HG03378 (cell line): ENCODE results near the gene SERGEF.

ENCODE experiments used
- ATAC-seq: cut with Tn5 transposase; IDR thresholded peaks from one replicate; pipeline ENCODE4 v1.9.1; 2021; ENCODE audit warnings: mild to moderate bottlenecking, moderate library complexity; ENCODE audit not compliant: unreplicated experiment

Gene SERGEF

DNA sequence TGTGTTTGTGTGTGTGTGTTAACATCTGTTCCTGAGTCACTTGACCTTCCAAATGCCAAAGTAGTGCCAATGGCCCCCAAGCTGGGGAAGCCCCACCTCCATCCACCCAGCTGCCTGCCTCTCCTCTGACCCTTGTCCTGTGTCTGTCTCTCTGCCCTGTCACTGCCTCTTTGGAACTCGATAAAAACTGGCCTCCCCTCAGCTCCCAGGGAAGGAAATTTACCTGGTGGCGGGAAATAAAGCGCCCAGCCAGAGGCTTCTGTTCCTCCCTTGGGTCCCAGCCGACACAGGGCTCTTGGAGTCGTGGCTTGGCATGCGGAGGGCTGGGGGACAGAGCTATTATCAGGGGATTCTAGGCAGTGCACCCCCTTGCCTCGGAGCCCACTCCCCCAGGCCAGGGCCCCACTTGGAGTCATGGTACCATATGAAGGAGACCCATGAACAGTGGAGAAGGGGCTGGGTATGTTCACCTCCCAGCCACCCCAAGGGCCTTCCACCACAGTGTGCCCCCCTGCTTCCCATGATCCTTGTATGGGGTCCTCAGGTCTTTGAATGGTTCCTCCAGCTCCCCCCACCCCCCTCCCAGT is 272.1 kb downstream of the SERGEF start:
- ATAC-seq = no peak

DNA sequence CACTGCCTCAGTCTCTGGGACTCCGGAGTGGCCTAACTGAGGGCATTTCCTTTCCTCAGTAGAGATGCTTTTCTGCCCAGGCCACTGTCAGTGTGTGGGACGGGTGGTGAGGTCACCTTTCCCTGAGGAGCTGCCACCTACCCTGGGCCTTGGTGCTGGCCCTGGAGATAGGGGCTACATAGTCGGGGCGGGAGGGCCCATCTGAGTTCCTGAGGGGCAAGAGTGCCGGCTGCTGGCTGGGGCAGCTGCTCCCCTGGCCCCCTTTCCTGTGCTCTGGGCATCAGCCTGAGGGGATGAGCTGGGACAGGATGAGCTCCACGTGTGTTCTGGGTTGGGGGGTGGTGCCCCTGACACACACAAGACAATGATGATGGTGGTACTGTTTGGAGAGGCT is 272.9 kb downstream of the SERGEF start:
- no peak for ATAC-seq

- ATAC-seq = no peak
Measured at GRCh38 chr11:17738151-17738973, 274.5 kb downstream of the SERGEF start.
